Stomach (tissue), 9 donors: Measurements from ENCODE around the gene KDM4B. TPM values are rescaled to one million over a fixed set of nuclear protein-coding genes. Genes with fewer than 3 reads are reported as not detected.

ENCODE experiments used
- DNase-seq, 2 donors: peaks; one replicate each; pipeline versions ENCODE4 v3.0.0 to v3.0.0-alpha.2; 2013 to 2019
- H3K27ac ChIP-seq, 5 donors: fragments of 200-600 bp in 4 of 5; sonication (generic) in 4 of 5; one replicate each; pipeline ENCODE4 v1.5.1; 2013 to 2019; ENCODE audit warnings: mild to moderate bottlenecking in 1 of 5, moderate library complexity in 1 of 5
- H3K27me3 ChIP-seq, 3 donors: fragments of 200-600 bp; sonication (generic); one replicate each; pipeline ENCODE4 v1.5.1; 2017 to 2019; ENCODE audit warnings: mixed run types in 1 of 3
- H3K36me3 ChIP-seq, 4 donors: fragments of 200-600 bp; sonication (generic); 1 replicate in 3 of 4; 2 replicates in 1 of 4; pipeline ENCODE4 v1.5.1; 2016 to 2019
- H3K4me1 ChIP-seq, 4 donors: fragments of 200-600 bp; sonication (generic); one replicate each; pipeline ENCODE4 v1.5.1; 2016 to 2019
- H3K4me3 ChIP-seq, 4 donors: fragments of 200-600 bp; sonication (generic) in 3 of 4; one replicate each; pipeline ENCODE4 v1.5.1; 2016 to 2019; ENCODE audit warnings: mild to moderate bottlenecking in 1 of 4
- H3K9me3 ChIP-seq, 4 donors: fragments of 200-600 bp; sonication (generic); one replicate each; pipeline ENCODE4 v1.5.1; 2016 to 2019
- CTCF ChIP-seq, 7 experiments: fragments of 450-650 bp in 4 of 7; fragments of 200-600 bp in 3 of 7; sonication (generic) in 3 of 7; IDR thresholded peaks; one replicate each; pipeline ENCODE4 v1.5.1; 2016 to 2019; ENCODE audit warnings: antibody characterized with exemption in 7 of 7, control low read depth in 2 of 7, mild to moderate bottlenecking in 1 of 7
- EP300 ChIP-seq: sonication (generic); formaldehyde crosslinking; IDR thresholded peaks from one replicate; pipeline ENCODE4 v1.6.1; 2017; ENCODE audit warnings: antibody characterized with exemption
- POLR2A ChIP-seq, 4 donors: fragments of 450-650 bp; IDR thresholded peaks; one replicate each; pipeline ENCODE4 v1.6.1; 2016; ENCODE audit warnings: antibody characterized with exemption in 4 of 4, control low read depth in 2 of 4, mild to moderate bottlenecking in 1 of 4, moderate library complexity in 1 of 4
- POLR2AphosphoS5 ChIP-seq, 3 donors: sonication (generic); formaldehyde crosslinking; IDR thresholded peaks; one replicate each; pipeline ENCODE4 v1.6.1; 2016; ENCODE audit warnings: antibody characterized with exemption in 3 of 3
- WGBS, 5 donors: extraction: QIAGEN DNeasy Blood & Tissue Kit in 3 of 5; methylation state at CpG; one replicate each; pipeline versions ENCODE4 v1.1.5 to v1.1.7; 2013 to 2018; 5-methylcytosine and 5-hydroxymethylcytosine counted together
- intact Hi-C: fragments of 100-400 bp; cut with DNase I; formaldehyde crosslinking; loops from one replicate; pipeline ENCODE4 v1.15.1; 2023; ENCODE audit warnings: low total_unique reads
- polyA plus RNA-seq, 3 donors: library from polyadenylated mRNA; stranded (reverse); fragments of 200-250 nt; gene quantifications; one replicate each; pipeline ENCODE4 v1.2.3, GENCODE V29; 2013
- total RNA-seq, 5 donors: library from RNA; depleted of rRNA; stranded (reverse); fragments of >200 nt; gene quantifications; one replicate each; pipeline versions ENCODE4 v1.1.0 to v1.2.3, GENCODE V29; 2014 to 2016
- donor health status: healthy with polysubstance abuse.
- donor health status: Bipolar disorder and iron deficiency.
- donor health status: healthy.

The KDM4B gene
- total and polyA plus RNA-seq, 8 donors, result 5.2 to 202 (median 29.4) TPM

- no peaks in the 10 kb centered on the region for H3K9me3 ChIP-seq
- H3K4me3 ChIP-seq, result no peak overlapping the region
- no peaks in the 10 kb centered on the region for H3K27me3 ChIP-seq
- H3K4me1 ChIP-seq, result peaks cover 4 to 36% (median 22%) of the 10 kb centered on the region in 4 donors
- peaks cover 0 to 23% (median 13%) of the 10 kb centered on the region in 4 donors for H3K36me3 ChIP-seq
- WGBS, 5 donors, result 57 to 85% (median 76%) methylated on average over 13 of the region's 13 CpGs
- no peak for DNase-seq
- H3K27ac ChIP-seq, result no peak overlapping the region
- intact Hi-C loops, result no loop called here
- TF ChIP-seq EP300 (no peak), POLR2AphosphoS5 (IDR thresholded peaks at IDR 0.05) (no peak), CTCF (IDR thresholded peaks at IDR 0.05) (no peak), POLR2A (IDR thresholded peaks at IDR 0.05) (no peak)
These were observed 23.2 kb downstream of the KDM4B start for GRCh38 chr19:4991996-4992698.

GRCh38 chr19:4993683-4994082 lies 24.8 kb downstream of the KDM4B start:
- 82 to 92% (median 86%) methylated on average over 3 of the region's 3 CpGs for WGBS, 5 donors
- Histone ChIP-seq H3K36me3 (peaks cover 0 to 32% (median 24%) of the 10 kb centered on the region in 4 donors), H3K27me3 (no peaks in the 10 kb centered on the region), H3K4me3 (no peak overlapping the region), H3K4me1 (peaks cover 2 to 23% (median 11%) of the 10 kb centered on the region in 4 donors), H3K27ac (no peak overlapping the region), H3K9me3 (no peaks in the 10 kb centered on the region)
- TF ChIP-seq POLR2A (IDR thresholded peaks at IDR 0.05) (no peak), POLR2AphosphoS5 (IDR thresholded peaks at IDR 0.05) (no peak), EP300 (no peak), CTCF (IDR thresholded peaks at IDR 0.05) (no peak)
- intact Hi-C loops, result no loop called here
- DNase-seq, result no peak

- no peak for DNase-seq
- Histone ChIP-seq H3K27ac (no peak overlapping the region), H3K4me1 (peaks cover 0 to 14% (median 4%) of the 10 kb centered on the region in 4 donors), H3K27me3 (no peaks in the 10 kb centered on the region), H3K9me3 (no peaks in the 10 kb centered on the region), H3K4me3 (no peak overlapping the region), H3K36me3 (peaks cover 0 to 29% (median 25%) of the 10 kb centered on the region in 4 donors)
- WGBS, 5 donors, result 73 to 83% (median 78%) methylated on average over 5 of the region's 5 CpGs
- no peak for TF ChIP-seq POLR2AphosphoS5 (IDR thresholded peaks at IDR 0.05)
- no peak for TF ChIP-seq POLR2A (IDR thresholded peaks at IDR 0.05)
- intact Hi-C loops, result no loop called here
These were observed 27.8 kb downstream of the KDM4B start for GRCh38 chr19:4996701-4997100.

GRCh38 chr19:4997297-4997696 lies 28.4 kb downstream of the KDM4B start:
- Histone ChIP-seq H3K4me1 (peaks cover 0 to 18% (median 9%) of the 10 kb centered on the region in 4 donors), H3K36me3 (peaks cover 0 to 26% (median 25%) of the 10 kb centered on the region in 4 donors), H3K9me3 (no peaks in the 10 kb centered on the region), H3K27me3 (no peaks in the 10 kb centered on the region), H3K4me3 (no peak overlapping the region), H3K27ac (no peak overlapping the region)
- intact Hi-C loops, result no loop called here
- no peak for DNase-seq
- no peak for TF ChIP-seq POLR2A (IDR thresholded peaks at IDR 0.05)
- TF ChIP-seq CTCF (IDR thresholded peaks at IDR 0.05), result no peak
- no peak for TF ChIP-seq EP300
- TF ChIP-seq POLR2AphosphoS5 (IDR thresholded peaks at IDR 0.05), result no peak
- WGBS, 5 donors, result 93 to 96% (median 94%) methylated on average over 11 to 12 of the region's 12 CpGs

GRCh38 chr19:5000120-5000611 lies 31.3 kb downstream of the KDM4B start:
- peaks cover 0 to 31% (median 25%) of the 10 kb centered on the region in 4 donors for H3K36me3 ChIP-seq
- H3K4me1 ChIP-seq, result peaks cover 0 to 36% (median 23%) of the 10 kb centered on the region in 4 donors
- no peak overlapping the region for H3K27ac ChIP-seq
- H3K27me3 ChIP-seq, result no peaks in the 10 kb centered on the region
- intact Hi-C loops, result no loop called here
- 90 to 95% (median 92%) methylated on average over 6 of the region's 6 CpGs for WGBS, 5 donors
- H3K4me3 ChIP-seq, result no peak overlapping the region
- DNase-seq, result no peak
- H3K9me3 ChIP-seq, result no peaks in the 10 kb centered on the region
- TF ChIP-seq EP300 (no peak), POLR2A (IDR thresholded peaks at IDR 0.05) (no peak), CTCF (IDR thresholded peaks at IDR 0.05) (no peak), POLR2AphosphoS5 (IDR thresholded peaks at IDR 0.05) (no peak)
